Esophagus muscularis mucosa (tissue), 4 donors: ENCODE data around the gene FGD6. TPM values are rescaled to one million over a fixed set of nuclear protein-coding genes. Genes with fewer than 3 reads are reported as not detected.
A peak's percentile ranks its signal among the peaks of the same experiment; 100 is the strongest.

Experiments used
- DNase-seq: peaks from one replicate; pipeline ENCODE4 v3.0.0-alpha.2; 2017; ENCODE audit errors: extremely low spot score
- H3K27ac ChIP-seq, 4 donors: fragments of 200-600 bp; sonication (generic); replicated peaks in 1 of 4; 1 replicate in 3 of 4; 2 replicates in 1 of 4; pipeline ENCODE4 v1.5.1; 2016 to 2019; ENCODE audit warnings: mild to moderate bottlenecking in 1 of 4
- H3K27me3 ChIP-seq, 4 donors: fragments of 200-600 bp; sonication (generic); one replicate each; pipeline versions ENCODE4 v1.5.1 to v1.6.0; 2016 to 2019
- H3K36me3 ChIP-seq, 4 donors: fragments of 200-600 bp; sonication (generic); one replicate each; pipeline ENCODE4 v1.5.1; 2016 to 2019
- H3K4me1 ChIP-seq, 4 donors: fragments of 200-600 bp; sonication (generic); one replicate each; pipeline ENCODE4 v1.5.1; 2016 to 2019
- H3K4me3 ChIP-seq, 4 donors: fragments of 200-600 bp; sonication (generic); 1 replicate in 2 of 4; 2 replicates in 2 of 4; pipeline ENCODE4 v1.5.1; 2016 to 2019; ENCODE audit warnings: mild to moderate bottlenecking in 4 of 4, moderate library complexity in 1 of 4
- H3K9me3 ChIP-seq, 4 donors: fragments of 200-600 bp; sonication (generic); 1 replicate in 3 of 4; 2 replicates in 1 of 4; pipeline ENCODE4 v1.5.1; 2016 to 2019
- CTCF ChIP-seq, 3 experiments: fragments of 200-600 bp in 2 of 3; fragments of 450-650 bp in 1 of 3; sonication (generic) in 2 of 3; IDR thresholded peaks; one replicate each; pipeline ENCODE4 v1.5.1; 2017 to 2019; ENCODE audit warnings: antibody characterized with exemption in 3 of 3, mild to moderate bottlenecking in 2 of 3, moderate library complexity in 1 of 3
- EP300 ChIP-seq: sonication (generic); formaldehyde crosslinking; IDR thresholded peaks from one replicate; pipeline ENCODE4 v1.6.1; 2017; ENCODE audit warnings: antibody characterized with exemption
- POLR2A ChIP-seq: fragments of 450-650 bp; IDR thresholded peaks from one replicate; pipeline ENCODE4 v1.6.1; 2017; ENCODE audit warnings: antibody characterized with exemption, moderate library complexity, mild to moderate bottlenecking, low read depth
- POLR2AphosphoS5 ChIP-seq, 2 donors: sonication (generic); formaldehyde crosslinking; IDR thresholded peaks; one replicate each; pipeline ENCODE4 v1.6.1; 2017; ENCODE audit warnings: antibody characterized with exemption in 2 of 2
- WGBS: methylation state at CpG from one replicate; pipeline ENCODE4 v1.1.5; 2018; 5-methylcytosine and 5-hydroxymethylcytosine counted together
- intact Hi-C: fragments of 100-400 bp; cut with DNase I; formaldehyde crosslinking; loops from one replicate; pipeline ENCODE4 v1.15.1; 2023
- total RNA-seq, 4 donors: library from RNA; depleted of rRNA; stranded (reverse); fragments of >200 nt; gene quantifications; one replicate each; pipeline versions ENCODE4 v1.1.0 to v1.2.1, GENCODE V29; 2016

FGD6 gene
- total RNA-seq, 4 donors from 2014 or later: 30.5 to 48.6 (median 37.3) TPM

- intact Hi-C loops: no loop called here
- Histone ChIP-seq H3K4me3 (no peak overlapping the region), H3K27ac (no peak overlapping the region), H3K4me1 (no peaks in the 10 kb centered on the region), H3K36me3 (peaks cover 0 to 15% (median 2%) of the 10 kb centered on the region in 4 donors), H3K27me3 (no peaks in the 10 kb centered on the region), H3K9me3 (no peaks in the 10 kb centered on the region)
- WGBS: 100% methylated on average over 1 of the region's 1 CpG
- DNase-seq: no peak
- TF ChIP-seq POLR2AphosphoS5 (IDR thresholded peaks at IDR 0.05) (no peak), CTCF (IDR thresholded peaks at IDR 0.05) (no peak), EP300 (no peak), POLR2A (no peak)
Measured at GRCh38 chr12:95150501-95150900, 66.8 kb downstream of the FGD6 start.

- no peak overlapping the region for H3K27ac ChIP-seq
- H3K36me3 ChIP-seq: peaks cover 0 to 10% (median under 1%) of the 10 kb centered on the region in 4 donors
- H3K4me3 ChIP-seq: no peak overlapping the region
- intact Hi-C loops: no loop called here
- no peaks in the 10 kb centered on the region for H3K9me3 ChIP-seq
- H3K27me3 ChIP-seq: peaks cover 0 to 3% (median 0%) of the 10 kb centered on the region in 4 donors
- H3K4me1 ChIP-seq: peaks cover 11 to 17% (median 16%) of the 10 kb centered on the region in 4 donors
- no peak for DNase-seq
- no peak for TF ChIP-seq EP300
- TF ChIP-seq POLR2AphosphoS5 (IDR thresholded peaks at IDR 0.05): no peak
- TF ChIP-seq CTCF (IDR thresholded peaks at IDR 0.05): no peak
Measured at GRCh38 chr12:95147866-95148265, 69.4 kb downstream of the FGD6 start.

- WGBS: 96% methylated on average over 1 of the region's 1 CpG
- Histone ChIP-seq H3K36me3 (peaks cover 0 to 10% (median 0%) of the 10 kb centered on the region in 4 donors), H3K4me1 (peaks cover 11 to 21% (median 17%) of the 10 kb centered on the region in 4 donors), H3K27ac (no peak overlapping the region), H3K9me3 (no peaks in the 10 kb centered on the region), H3K27me3 (peaks cover 0 to 3% (median 0%) of the 10 kb centered on the region in 4 donors), H3K4me3 (no peak overlapping the region)
- intact Hi-C loops: no loop called here
- DNase-seq: no peak
- TF ChIP-seq POLR2AphosphoS5 (IDR thresholded peaks at IDR 0.05) (no peak), POLR2A (no peak), CTCF (IDR thresholded peaks at IDR 0.05) (no peak), EP300 (no peak)
Measured at GRCh38 chr12:95146769-95147168, 70.5 kb downstream of the FGD6 start.

- Histone ChIP-seq H3K27me3 (peaks cover 0 to 3% (median 0%) of the 10 kb centered on the region in 4 donors), H3K9me3 (no peaks in the 10 kb centered on the region), H3K36me3 (peaks cover 0 to 6% (median 0%) of the 10 kb centered on the region in 4 donors), H3K4me1 (peaks cover 11 to 21% (median 17%) of the 10 kb centered on the region in 4 donors), H3K4me3 (no peak overlapping the region), H3K27ac (peak overlapping the region; percentile 64 to 70 (median 68))
- 21% methylated on average over 3 of the region's 3 CpGs for WGBS
- TF ChIP-seq POLR2AphosphoS5 (IDR thresholded peaks at IDR 0.05): peak in 1 of 2 donors; percentile 29
- no peak for TF ChIP-seq EP300
- intact Hi-C loops: no loop called here
- DNase-seq: no peak
Measured at GRCh38 chr12:95143621-95144205, 73.6 kb downstream of the FGD6 start.

- no peaks in the 10 kb centered on the region for H3K9me3 ChIP-seq
- peaks cover 11 to 21% (median 17%) of the 10 kb centered on the region in 4 donors for H3K4me1 ChIP-seq
- peaks cover 0 to 6% (median 2%) of the 10 kb centered on the region in 4 donors for H3K36me3 ChIP-seq
- no peak overlapping the region for H3K4me3 ChIP-seq
- WGBS: 86% methylated on average over 2 of the region's 2 CpGs
- no peak for TF ChIP-seq CTCF (IDR thresholded peaks at IDR 0.05)
- TF ChIP-seq POLR2A: no peak
- TF ChIP-seq EP300: no peak
- TF ChIP-seq POLR2AphosphoS5 (IDR thresholded peaks at IDR 0.05): no peak
- DNase-seq: no peak
- H3K27me3 ChIP-seq: peaks cover 0 to 3% (median 0%) of the 10 kb centered on the region in 4 donors
- intact Hi-C loops: no loop called here
- peak overlapping the region in 1 of 4 donors; percentile 64 for H3K27ac ChIP-seq
Measured at GRCh38 chr12:95142431-95143151, 74.7 kb downstream of the FGD6 start.
